ENCODE measurements around the gene TGFBR2.
A peak's percentile ranks its signal among the peaks of the same experiment; 100 is the strongest.

Gene TGFBR2

DNA sequence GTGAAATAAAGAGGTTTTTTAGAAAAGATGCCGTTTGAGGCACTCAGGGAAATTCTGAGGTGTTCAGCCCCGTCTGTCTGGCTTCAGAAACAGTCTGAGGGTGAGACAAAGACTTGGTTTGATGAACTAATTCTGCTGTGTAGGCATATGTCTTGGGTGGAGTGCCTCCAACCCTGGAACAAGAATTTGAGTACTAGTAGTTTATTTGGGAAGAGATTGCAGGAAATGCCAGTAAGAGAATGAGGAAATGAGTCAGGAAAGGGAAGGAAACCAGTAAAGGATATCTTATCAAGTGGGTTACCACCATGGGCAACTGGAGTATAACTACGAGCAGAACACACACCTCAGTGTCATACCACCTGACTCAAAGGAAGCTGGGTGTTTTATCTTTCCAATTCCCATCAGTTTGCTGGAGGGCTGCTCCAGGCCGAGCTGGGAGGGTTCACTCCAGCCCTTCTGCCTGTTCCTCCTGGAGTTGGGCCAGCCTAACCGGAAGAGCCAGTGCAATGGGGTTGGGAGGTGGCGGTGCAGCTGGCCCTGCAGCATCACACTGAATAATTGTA, 75.3 kb downstream of the TGFBR2 start:
- DNase-seq, result no peak
- in situ Hi-C loops (cut with MboI; ENCODE audit: low pct_unique_long_range_greater_than_20kb, low sequenced_read_pairs), result no loop called here

DNA sequence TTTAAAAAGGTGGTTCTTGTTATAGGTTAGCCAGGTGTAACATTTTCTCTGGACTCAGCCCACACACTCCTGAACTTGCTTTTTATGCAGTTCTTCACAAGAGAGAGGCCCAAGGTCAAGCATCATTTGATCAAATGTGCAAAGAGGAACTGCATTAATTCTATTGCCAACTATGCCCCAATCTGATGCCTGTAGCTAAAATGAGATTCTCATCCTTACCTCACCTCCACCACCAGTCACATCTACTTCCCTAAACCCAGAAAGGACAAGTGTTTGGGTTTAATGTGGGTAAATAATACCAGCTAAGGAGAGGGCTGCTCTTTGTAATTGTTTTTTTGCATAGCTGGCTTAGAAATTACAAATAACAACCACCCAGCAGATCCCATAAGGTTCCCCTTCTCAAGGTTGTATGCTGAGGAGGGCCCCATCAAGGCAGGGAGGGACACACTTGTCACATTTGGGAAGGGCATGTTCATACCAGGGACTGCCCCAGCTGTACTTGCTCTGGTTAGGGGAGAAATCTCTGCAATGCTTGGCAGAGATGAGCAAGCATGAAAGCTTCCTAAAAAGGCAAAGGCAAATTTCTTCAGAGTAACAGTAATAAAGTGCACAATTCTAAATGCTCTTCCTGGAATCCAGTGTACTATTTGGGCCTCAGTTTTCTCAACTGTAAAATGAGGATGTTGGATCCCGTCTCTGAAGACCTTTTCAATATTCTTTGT, 76.2 kb downstream of the TGFBR2 start:
- peak; percentile 47 for DNase-seq
- in situ Hi-C loops (cut with MboI; ENCODE audit: low pct_unique_long_range_greater_than_20kb, low sequenced_read_pairs), result no loop called here

DNA sequence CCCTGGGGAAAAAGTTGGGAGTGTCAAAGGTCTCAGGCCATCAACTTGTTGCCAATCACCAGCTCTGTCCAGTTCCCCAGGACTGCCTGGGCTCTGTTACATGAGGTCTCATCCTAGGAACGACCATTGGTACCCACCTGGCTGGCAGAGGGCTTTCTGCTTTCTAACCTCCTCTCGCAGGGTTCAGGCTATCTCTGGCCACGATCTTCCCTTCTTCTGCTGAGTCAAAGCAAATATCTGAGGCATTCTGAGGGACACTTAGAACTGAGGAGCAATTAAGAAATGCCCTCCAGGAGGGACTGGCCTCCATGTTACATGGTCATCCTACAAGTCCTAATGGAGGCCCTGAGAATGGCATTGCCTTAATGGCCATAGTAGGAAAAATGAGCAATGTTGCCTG, 77.4 kb downstream of the TGFBR2 start:
- no peak for DNase-seq
- in situ Hi-C loops (cut with MboI; ENCODE audit: low pct_unique_long_range_greater_than_20kb, low sequenced_read_pairs), result no loop called here

DNA sequence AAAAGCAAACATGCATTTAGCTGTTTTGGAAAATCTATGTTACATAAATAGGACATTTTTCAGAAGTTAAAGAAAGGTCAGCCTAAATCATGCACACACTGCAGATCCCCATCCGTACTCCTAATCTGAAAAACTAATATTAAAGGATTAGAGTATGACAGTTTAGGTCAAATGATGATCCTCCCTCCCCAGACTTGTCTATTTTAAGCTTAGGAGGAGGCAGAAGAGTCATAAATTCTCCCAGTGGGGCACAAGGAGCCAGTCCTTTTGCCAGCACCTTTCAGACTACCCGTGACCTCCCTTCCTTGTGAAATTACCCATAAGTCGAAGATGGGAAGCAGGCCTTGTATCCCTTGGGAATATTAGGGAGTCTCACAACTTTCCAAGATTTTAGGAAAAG, 78.0 kb downstream of the TGFBR2 start:
- DNase-seq, result no peak
- in situ Hi-C loops (cut with MboI; ENCODE audit: low pct_unique_long_range_greater_than_20kb, low sequenced_read_pairs), result no loop called here

DNA sequence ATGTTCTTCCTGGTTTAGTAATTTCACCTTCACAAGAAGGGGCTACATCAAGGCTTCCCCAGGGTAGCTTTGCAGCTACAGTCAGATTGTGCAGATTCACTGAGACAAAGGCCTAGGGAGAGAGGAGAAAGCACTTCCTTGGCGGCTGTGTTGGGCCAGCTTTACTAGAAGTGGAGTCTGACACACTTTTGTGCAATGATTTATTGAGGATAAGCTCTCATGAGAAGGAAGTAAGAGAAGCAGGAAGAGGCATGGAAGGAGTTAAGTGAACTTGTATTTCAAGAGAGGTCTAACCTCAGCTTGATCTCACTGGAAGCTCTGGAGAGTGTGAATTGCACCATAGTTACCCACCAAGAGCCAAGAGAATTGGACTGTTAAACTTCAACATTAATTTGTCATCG, 78.9 kb downstream of the TGFBR2 start:
- in situ Hi-C loops (cut with MboI; ENCODE audit: low pct_unique_long_range_greater_than_20kb, low sequenced_read_pairs), result no loop called here
- no peak for DNase-seq

DNA sequence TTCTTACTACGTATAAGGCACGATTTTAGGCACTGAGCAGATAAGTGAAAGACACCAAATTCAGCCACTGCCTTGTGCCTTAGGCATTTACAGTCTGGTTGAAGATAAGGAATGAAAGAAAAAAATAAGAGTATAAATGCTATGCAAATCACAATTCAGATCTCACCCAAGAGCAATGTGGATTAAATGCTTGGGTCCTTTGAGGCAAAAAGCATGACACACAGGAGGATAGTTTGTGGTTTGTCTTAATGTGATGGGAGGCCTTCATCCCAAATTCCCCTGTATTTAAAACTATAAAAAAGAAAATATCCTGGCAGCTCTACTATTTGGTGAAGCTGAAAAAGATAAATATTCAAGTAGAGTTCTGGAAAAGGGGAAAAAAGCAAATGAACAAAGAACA, 79.8 kb downstream of the TGFBR2 start:
- no peak for DNase-seq
- in situ Hi-C loops (cut with MboI; ENCODE audit: low pct_unique_long_range_greater_than_20kb, low sequenced_read_pairs), result no loop called here

DNA sequence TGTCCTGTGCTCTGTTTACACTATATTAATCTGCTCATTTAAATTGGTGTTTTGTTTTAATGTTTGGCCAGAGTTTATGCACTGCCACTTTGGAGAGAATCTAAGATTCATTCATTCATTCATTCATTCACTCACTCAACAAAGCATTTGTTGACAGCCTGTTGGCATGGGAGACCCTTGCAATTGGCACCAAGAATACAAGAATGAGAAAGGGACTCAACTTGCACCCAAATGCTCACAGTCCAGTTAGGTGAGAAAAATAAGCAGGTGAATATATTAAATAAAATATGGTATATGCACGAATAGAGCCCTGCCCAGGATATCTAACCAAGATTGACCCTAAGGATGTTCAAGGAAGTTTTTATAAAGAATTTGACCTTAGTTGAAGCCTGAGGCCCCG, 80.4 kb downstream of the TGFBR2 start:
- no peak for DNase-seq
- in situ Hi-C loops (cut with MboI; ENCODE audit: low pct_unique_long_range_greater_than_20kb, low sequenced_read_pairs), result no loop called here

DNA sequence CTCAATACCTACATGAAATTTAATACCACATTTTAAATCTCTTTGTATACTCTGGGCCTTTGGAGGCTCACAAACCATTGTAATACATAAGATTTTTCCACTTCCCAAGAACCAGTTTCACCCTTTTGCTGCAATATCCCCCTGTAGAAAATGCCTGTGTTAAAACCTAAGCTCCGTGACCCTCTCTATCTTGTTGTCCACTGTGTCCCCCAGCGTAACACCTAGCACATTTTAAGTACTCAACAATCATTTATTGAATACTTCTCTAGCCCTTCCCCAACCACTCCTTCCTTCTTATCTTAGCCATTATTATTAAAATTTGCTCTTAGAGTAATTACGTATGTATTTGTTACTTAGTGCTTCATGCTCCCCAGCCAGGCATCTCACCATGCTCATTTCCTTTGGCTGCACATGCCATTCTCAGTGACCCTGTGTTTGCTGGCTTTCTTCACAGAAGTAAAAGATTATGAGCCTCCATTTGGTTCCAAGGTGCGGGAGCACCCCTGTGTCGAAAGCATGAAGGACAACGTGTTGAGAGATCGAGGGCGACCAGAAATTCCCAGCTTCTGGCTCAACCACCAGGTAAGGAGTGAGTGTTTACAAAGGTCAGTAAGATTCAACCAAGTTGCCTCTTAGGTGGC, 81.6 kb downstream of the TGFBR2 start:
- in situ Hi-C loops (cut with MboI; ENCODE audit: low pct_unique_long_range_greater_than_20kb, low sequenced_read_pairs), result no loop called here
- no peak for DNase-seq

DNA sequence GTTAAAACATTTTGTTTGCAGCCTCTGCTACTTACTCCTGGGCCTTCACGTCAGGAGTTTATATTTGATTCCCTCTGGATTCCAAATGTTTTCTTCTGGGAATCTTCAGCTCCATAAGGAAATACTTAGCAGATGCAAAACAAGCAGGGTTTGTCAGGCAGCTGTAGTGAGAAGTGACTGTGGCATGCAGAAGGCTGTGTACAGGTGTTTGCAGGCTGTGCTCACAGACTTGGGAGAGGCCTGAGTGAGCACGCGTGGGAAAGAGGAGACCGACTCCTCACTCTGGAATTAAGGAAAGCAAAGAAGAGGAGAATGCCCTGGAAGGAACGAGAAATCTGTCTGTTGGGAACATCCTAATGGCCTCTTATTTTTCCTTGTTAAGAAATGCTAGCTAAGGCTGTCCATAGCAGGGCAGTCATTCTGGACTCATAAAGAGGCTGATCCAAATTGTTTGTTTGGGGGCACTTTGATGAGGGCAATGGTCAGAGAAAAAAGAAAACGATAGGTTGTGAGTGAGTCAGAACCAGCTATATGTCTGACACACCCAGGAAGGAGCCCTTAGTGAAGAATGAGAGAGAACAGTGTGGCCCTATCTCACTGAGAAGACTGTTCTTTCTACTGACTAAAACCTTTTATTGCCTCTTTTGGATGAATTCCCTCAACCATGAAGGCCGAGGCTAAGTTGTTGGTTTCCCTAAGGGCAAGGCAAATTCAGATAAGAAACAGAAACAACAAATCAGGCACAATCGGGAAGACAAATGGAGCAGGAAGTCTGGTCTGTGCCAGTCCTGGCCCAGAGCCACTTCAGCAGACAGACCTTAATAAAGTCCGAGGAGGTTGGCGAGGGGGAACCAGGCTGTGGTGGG, 82.6 kb downstream of the TGFBR2 start:
- in situ Hi-C loops (cut with MboI; ENCODE audit: low pct_unique_long_range_greater_than_20kb, low sequenced_read_pairs), result no loop called here
- peak; percentile 64 for DNase-seq

DNA sequence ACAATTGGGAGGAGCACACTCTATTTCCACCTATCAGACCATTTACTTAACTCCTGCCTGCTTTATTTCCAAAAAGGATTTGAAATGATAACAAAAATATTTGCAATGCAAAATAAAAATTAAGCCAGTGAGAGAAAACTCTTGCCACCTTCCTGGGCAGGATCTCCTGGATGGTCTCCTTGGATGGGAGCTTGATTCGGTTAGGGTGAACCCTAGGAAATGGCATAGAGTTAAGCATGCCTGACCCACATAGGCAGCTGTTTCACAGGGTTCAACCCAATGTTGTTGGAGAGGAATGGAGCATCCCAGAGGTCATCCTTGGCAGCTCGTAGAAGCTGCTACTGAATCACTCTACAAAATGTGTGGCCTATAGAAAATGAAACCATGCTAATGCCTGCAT, 83.8 kb downstream of the TGFBR2 start:
- in situ Hi-C loops (cut with MboI; ENCODE audit: low pct_unique_long_range_greater_than_20kb, low sequenced_read_pairs), result no loop called here

DNA sequence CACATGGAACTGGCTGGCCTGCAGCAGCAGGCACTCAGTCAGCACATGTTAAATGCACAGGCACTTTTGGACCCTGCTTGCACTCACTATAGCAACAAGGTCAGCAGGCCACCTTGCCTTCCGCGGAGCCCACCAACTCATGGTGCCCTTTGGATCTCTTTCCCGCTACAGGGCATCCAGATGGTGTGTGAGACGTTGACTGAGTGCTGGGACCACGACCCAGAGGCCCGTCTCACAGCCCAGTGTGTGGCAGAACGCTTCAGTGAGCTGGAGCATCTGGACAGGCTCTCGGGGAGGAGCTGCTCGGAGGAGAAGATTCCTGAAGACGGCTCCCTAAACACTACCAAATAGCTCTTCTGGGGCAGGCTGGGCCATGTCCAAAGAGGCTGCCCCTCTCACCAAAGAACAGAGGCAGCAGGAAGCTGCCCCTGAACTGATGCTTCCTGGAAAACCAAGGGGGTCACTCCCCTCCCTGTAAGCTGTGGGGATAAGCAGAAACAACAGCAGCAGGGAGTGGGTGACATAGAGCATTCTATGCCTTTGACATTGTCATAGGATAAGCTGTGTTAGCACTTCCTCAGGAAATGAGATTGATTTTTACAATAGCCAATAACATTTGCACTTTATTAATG, 85.0 kb downstream of the TGFBR2 start:
- in situ Hi-C loops (cut with MboI; ENCODE audit: low pct_unique_long_range_greater_than_20kb, low sequenced_read_pairs), result no loop called here
- no peak for DNase-seq

More for the DNA sequence above, 83.8 kb downstream of the TGFBR2 start:
- no peak for DNase-seq

DNA sequence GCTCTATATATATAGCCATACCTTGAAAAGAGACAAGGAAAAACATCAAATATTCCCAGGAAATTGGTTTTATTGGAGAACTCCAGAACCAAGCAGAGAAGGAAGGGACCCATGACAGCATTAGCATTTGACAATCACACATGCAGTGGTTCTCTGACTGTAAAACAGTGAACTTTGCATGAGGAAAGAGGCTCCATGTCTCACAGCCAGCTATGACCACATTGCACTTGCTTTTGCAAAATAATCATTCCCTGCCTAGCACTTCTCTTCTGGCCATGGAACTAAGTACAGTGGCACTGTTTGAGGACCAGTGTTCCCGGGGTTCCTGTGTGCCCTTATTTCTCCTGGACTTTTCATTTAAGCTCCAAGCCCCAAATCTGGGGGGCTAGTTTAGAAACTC, 85.5 kb downstream of the TGFBR2 start:
- in situ Hi-C loops (cut with MboI; ENCODE audit: low pct_unique_long_range_greater_than_20kb, low sequenced_read_pairs), result no loop called here
- no peak for DNase-seq

DNA sequence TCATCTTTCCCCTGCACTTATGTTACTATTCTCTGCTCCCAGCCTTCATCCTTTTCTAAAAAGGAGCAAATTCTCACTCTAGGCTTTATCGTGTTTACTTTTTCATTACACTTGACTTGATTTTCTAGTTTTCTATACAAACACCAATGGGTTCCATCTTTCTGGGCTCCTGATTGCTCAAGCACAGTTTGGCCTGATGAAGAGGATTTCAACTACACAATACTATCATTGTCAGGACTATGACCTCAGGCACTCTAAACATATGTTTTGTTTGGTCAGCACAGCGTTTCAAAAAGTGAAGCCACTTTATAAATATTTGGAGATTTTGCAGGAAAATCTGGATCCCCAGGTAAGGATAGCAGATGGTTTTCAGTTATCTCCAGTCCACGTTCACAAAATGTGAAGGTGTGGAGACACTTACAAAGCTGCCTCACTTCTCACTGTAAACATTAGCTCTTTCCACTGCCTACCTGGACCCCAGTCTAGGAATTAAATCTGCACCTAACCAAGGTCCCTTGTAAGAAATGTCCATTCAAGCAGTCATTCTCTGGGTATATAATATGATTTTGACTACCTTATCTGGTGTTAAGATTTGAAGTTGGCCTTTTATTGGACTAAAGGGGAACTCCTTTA, 86.2 kb downstream of the TGFBR2 start:
- in situ Hi-C loops (cut with MboI; ENCODE audit: low pct_unique_long_range_greater_than_20kb, low sequenced_read_pairs), result no loop called here
- DNase-seq, result no peak

DNA sequence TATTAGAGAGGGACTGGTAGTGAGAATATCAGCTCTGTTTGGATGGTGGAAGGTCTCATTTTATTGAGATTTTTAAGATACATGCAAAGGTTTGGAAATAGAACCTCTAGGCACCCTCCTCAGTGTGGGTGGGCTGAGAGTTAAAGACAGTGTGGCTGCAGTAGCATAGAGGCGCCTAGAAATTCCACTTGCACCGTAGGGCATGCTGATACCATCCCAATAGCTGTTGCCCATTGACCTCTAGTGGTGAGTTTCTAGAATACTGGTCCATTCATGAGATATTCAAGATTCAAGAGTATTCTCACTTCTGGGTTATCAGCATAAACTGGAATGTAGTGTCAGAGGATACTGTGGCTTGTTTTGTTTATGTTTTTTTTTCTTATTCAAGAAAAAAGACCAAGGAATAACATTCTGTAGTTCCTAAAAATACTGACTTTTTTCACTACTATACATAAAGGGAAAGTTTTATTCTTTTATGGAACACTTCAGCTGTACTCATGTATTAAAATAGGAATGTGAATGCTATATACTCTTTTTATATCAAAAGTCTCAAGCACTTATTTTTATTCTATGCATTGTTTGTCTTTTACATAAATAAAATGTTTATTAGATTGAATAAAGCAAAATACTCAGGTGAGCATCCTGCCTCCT, 87.2 kb downstream of the TGFBR2 start:
- DNase-seq, result peak; percentile 75
- in situ Hi-C loops (cut with MboI; ENCODE audit: low pct_unique_long_range_greater_than_20kb, low sequenced_read_pairs), result no loop called here

DNA sequence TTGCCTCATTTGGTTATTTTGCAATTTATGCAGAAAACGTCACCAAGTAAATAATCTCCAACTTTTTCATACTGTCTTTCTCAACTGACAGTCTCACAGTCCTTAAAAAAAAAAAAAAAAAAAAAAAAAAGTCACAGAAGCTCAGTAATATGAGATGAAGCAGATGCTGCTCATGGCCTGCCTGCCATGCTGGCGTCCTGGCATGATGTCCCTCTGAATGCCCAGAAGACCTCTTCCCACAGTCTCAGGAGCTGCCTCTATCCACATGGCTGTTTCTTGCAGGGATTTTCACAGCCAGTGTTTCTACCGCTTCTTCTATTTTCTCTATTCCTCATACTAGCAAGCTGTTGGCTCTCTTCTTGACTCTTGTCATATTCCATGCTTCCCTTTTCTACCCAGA, 87.7 kb downstream of the TGFBR2 start:
- no peak for DNase-seq
- in situ Hi-C loops (cut with MboI; ENCODE audit: low pct_unique_long_range_greater_than_20kb, low sequenced_read_pairs), result no loop called here

DNA sequence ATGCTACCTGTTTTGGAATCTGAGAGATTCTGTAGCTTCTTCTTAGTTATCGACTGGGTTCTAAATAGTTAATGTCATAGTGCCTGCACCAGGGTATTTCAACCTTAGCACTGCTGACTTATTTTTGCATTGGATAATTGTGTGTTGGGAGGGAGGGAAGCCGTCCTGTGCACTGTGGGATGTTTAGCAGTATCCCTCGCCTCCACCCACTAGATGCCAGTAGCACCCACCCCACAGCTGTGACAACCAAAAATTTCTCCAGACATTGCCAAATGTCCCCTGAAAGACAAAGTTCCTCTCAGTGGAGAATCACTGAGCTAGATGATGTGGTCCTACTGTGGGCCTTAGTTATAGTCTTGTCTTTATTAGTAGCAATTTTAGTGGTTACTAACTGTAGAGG, 88.3 kb downstream of the TGFBR2 start:
- in situ Hi-C loops (cut with MboI; ENCODE audit: low pct_unique_long_range_greater_than_20kb, low sequenced_read_pairs), result no loop called here

DNA sequence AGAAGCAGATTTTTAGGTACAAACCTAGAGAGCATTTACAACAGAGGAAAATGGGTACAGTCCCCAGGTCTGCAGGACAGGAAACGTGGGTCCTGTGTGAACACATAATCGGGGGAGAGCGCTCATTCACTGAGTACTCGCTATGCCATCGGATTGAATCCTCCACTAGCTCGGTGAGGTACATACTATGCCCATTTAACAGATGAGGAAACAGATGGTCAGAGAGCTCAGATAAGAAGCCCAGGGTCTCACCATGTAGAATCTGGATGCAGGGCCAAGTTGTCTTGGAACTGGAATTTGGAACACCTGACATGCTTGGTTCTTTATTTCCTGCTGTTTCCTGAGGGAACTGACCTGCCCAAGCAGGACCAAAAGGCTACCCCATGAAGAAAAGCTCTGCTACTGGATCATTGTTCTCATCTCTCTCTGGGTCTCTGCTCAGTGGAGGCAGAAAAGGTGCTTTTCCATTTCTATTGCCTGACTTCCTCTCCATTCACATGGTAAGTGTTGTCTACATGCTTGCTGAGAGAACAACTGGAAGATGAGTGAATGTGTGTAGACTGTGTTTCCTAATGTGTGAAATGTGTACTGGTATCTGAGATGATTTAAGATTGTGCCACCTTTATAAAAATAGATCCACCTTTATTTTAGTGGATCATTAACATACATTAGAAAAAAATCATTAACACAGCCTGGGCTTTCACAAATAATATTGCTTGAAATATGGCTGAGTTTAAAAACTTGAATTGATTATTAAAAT, 89.1 kb downstream of the TGFBR2 start:
- in situ Hi-C loops (cut with MboI; ENCODE audit: low pct_unique_long_range_greater_than_20kb, low sequenced_read_pairs), result no loop called here
- DNase-seq, result no peak

More for the DNA sequence above, 88.3 kb downstream of the TGFBR2 start:
- no peak for DNase-seq

DNA sequence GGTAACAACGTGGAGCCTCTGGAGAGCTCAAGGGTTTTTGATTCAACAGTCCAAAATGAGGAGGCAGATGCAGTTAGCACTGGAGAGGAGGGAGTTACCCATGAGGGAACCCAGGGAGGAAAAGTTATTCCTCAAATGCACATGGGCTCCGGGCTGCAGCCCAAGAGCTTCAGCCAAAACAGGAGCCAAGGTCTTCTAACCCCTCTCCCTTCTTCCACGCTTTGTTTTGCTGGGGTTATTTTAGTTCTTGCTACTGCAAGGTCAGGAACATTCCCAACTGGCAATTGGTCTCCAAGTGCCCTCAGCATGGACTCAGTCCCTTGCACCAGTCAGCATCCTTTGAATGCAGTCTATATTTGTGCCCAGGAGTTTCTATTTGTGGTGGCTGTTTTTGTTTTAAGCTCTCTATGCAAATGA, 90.0 kb downstream of the TGFBR2 start:
- in situ Hi-C loops (cut with MboI; ENCODE audit: low pct_unique_long_range_greater_than_20kb, low sequenced_read_pairs), result no loop called here

More for the DNA sequence above, 90.0 kb downstream of the TGFBR2 start:
- DNase-seq, result no peak

Data from KBM-7 (cell line).